Hematopoietic multipotent progenitor cell (in vitro differentiated cells): ENCODE results near the gene C16orf74. TPM values are rescaled to one million over a fixed set of nuclear protein-coding genes. Genes with fewer than 3 reads are reported as not detected.
A peak's percentile ranks its signal among the peaks of the same experiment; 100 is the strongest.

Source experiments
- DNase-seq, 3 donors: peaks; one replicate each; pipeline ENCODE4 v3.0.0-alpha.2; 2011 to 2015; ENCODE audit warnings: low read depth in 2 of 3, low spot score in 2 of 3
- total RNA-seq: library from RNA; depleted of rRNA; stranded (reverse); fragments of >200 nt; gene quantifications from one replicate; pipeline ENCODE4 v1.2.3, GENCODE V29; 2012

The C16orf74 gene
- total RNA-seq, 1 donor = 3.5 TPM

DNA sequence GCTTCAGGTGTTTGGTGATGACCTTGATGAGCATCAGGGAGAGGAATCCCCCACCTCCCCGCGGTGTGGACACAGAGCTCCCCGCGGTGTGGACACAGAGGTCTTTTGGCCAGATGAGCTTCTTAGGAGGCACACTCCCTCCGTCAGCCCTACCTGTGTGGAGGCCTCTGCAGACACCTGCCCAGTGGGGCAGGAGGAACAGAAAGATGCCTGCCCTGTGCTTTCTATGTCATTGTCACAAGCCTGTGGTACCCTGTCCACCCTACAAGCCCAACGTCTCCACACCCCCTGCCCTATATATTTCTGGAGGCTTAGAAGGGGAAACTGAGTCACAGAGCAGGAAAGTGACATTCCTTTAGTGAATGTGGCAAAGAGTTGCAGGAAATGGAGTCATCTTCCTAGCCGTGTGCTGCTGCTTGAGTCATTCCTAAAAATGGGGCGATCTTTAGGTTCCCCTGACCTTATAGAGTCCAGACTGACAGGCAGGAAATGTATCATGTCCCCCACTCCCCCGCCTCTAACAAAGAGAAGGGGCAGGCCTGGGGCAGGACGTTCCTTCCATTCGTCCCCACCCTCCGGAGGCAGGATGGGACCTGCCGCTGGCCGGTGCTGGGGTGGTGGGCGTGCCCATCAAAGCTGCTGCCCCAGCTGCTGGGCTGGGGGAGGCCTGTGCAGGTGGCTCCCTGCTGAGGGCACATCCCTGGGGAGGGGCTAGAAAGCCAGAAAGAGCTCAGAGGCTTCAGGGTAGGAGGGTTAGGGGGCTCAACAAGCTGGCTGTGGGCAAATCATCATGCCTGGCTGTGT is 1.0 kb upstream of the C16orf74 start:
- DNase-seq = no peak

DNA sequence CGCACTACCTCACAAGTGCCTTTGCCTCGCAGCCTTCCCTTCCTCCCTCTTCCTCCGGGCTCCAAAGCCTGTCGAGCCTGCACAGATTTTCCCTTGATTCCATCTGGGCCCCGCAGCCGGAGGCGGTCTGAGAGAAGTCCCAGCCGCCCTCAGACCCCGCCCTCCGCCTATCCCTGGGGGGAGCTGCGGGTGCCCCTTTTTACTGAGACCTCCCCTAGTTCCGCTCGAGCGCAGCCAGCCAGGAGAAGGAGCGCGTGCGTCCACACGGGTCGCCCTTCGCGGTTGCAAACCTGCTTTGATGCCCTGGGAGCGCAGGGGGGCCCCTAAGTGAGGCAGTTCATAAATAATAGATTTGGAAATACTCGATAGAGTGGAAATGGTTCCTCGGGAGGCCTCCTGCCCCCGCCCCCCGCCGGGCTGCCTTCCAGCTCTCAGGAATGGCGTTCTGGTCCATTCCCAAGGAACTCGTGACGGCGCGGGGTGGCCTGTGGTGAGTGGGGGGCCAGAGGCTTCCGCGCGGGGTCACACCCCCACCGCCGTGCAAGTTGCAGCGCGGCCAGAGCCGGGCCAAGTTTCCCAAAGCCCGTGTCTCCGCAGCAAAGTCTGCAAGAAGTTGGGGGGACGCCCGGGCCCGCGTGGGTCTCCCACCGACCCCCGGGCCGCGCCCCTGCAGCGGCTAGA is 610 bp downstream of the C16orf74 start:
- DNase-seq = peak in 2 of 3 donors; percentile 60 to 71

DNA sequence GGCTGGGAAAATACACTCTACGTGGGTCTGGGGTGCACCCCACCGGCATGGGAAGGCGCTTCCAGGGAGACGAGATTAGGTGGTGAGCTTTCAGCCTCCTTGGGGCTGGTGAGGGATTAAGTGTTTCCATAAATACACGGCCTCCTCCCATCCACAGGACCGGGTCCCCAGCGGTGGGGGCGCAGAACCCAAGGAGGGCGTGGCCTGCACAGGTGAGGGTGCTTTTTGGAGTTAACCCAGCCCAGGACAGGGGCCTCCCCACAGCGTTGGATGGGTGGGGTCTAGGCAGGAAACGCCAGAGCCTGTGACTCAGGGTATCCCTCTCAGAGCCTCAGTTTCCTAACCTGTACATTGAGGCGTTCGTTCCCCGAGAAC is 1.1 kb downstream of the C16orf74 start:
- no peak for DNase-seq

DNA sequence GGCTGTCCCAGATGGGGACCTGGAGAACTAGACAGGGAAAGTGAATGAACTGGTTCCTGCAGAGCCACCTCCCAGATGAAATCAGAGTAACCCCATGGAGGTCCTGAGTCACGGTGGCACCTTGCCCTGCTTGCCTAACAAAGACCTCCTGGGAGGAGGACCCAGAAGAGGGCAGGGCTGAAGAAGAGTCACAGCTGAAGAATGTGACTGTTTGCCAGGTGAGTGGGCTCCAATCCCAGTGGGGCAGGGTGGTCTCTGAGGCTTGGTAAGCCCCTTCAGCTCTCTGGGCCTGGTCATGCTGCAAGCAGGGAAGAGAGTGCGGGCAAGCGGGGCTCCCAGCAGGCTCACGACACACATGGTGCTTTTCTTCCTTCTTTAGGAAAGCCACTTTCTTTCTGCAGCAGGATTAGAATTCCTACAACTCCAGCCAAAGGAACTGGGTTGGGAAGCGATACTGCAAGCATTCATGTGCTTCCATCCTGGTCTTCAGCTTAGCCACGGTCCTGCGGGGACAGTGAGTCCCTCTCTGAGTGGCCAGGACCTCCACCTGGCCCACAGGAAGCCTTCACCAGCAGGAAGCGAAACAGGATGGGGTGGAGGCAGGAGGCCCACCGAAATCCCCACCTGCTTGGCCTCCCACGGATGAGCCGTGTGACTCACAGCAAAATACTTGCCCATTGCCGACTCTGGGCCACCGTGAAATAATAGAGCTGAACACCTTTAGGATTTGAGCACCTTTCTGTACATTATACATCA is 4.3 kb downstream of the C16orf74 start:
- no peak for DNase-seq

DNA sequence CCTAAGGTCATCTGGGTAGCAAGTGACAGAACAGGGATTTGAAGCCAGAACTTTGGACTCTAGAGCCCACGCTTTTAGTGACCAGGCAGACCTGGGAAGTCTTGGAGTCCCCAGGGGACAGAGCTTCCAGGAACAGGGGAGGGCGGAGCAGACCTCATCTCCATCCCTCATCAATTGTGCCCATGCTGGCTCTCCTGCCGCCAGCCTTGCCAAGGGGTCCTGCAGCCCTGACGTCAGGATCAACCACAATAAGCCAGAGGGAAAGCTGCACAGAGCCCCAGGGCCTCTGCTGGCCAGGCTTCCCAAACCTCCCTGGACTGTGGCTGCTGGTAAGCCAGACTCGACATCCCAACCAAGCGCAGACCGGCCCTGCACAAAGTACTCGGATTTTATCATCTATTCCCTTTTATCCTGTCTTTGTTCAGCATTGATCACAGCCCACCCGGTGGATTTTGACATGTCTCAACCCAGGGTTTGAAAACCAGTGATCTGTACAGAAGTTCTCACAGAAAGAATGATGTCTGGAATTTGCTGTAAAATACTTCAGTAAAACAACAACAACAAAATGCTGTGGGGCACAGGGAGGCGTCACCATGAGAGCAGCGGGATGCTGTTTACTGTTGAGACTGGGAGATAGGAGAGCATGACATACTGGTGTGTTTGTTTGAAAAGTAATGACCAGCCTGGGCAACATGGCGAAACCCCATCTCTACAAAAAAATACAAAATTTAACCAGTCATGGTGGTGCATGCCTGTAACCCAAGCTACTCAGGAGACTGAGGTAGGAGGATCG is 11.8 kb downstream of the C16orf74 start:
- DNase-seq = no peak

DNA sequence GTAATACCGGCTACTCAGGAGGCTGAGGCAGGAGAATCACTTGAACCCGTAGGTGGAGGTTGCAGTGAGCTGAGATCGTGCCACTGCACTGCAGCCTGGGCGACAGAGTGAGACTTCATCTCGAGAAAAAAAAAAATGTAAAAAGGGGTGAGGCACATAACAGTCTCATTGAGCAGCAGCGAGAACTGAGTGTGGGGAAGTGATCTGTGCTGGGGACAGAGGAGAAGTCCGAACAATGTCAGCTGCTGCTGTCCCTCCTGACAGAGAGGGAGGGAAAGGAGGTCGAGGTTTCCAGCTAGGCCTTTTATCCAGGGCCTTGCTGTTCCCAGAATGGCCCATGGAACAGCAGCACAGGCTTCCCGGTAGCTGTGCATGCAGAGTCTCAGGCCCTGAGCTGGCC is 14.0 kb downstream of the C16orf74 start:
- no peak for DNase-seq

DNA sequence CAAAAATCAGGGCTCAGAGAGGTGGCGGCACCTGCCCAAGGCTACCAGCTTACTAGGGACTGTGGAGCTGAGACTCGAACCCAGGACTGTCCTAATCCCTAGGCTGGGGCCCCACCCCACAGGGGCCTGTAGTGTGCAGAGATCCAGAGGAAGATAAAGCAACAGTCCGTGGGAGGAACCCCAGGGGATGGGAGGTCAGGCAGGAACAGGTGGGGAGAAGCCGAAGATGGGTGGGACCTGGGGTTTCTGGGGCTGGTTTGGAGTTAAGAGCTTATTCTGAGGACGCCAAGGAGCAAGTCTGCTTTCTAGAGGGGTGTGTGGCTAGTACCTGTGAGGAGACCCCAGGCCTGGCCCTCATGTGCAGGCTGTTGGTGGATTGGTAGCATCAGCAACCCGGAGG is 14.9 kb downstream of the C16orf74 start:
- DNase-seq = no peak

DNA sequence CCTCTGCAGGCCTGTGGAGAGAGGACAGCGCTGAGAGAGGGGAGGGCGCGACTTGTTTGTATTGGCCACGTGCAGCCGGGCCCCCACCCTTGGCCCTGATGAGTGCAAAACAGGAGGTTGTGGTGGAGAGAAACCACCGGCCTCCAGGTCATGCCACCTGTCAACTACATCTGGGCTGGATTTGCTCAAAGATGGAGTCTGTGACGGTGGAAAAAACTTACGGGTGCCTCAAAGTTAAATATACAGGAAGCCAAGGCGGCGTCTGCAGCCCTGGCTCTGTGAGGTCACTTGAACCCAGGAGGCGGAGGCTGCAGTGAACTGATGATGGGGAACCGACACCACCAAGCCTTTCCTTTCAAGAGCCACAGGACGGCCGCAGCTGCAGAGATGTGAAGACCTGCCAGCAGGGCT is 15.7 kb downstream of the C16orf74 start:
- peak; percentile 25 to 85 (median 70) for DNase-seq

DNA sequence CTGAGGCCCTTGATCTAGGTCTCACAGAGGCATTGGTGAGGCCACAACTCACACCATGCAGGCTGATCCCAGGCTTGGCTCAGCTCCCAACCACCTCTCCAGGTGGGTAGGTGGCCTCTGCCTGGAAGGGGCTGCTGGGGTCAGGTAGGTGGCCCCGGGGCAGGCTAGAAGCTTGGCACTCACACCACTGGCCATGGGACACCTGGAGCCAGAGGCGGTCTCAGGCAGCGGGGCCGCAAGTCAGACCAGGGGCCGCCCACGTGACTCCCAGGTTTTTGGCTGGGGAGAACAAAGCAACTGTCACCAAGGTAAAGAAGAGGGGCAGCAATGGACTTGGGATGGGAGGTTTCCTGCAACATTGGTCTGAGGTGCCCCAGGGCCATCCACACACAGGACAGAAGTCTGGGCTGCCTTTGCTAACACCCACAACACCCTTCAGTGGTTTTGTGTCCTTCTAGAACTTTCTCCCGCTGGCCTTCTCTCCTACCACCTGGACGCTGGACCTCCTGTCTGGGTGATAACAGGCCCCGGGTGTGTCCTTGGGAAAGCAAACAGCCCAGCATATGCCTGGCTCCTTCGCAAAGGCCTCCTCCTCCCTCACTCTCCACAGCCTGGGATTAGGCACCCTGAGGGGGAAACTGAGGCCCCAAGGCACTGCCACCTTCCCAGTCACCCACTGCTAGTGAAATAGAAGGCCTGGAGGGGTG is 16.4 kb downstream of the C16orf74 start:
- no peak for DNase-seq

DNA sequence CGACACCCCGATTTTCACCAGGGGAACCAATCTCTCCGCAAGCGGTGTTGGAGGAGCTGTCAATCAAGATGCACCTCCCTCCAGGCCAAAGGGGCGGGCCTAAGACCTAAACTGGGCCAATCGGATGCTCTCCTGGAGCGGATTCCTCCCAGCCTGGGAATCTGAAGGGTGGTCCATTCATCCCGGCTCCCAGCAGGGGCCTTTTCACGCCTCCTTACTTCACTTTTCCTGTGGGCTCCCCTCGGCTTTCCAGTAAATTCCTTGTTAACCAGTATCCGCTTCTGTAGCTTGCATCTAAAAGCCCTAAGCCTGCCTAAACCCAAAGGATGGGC is 17.1 kb downstream of the C16orf74 start:
- no peak for DNase-seq

DNA sequence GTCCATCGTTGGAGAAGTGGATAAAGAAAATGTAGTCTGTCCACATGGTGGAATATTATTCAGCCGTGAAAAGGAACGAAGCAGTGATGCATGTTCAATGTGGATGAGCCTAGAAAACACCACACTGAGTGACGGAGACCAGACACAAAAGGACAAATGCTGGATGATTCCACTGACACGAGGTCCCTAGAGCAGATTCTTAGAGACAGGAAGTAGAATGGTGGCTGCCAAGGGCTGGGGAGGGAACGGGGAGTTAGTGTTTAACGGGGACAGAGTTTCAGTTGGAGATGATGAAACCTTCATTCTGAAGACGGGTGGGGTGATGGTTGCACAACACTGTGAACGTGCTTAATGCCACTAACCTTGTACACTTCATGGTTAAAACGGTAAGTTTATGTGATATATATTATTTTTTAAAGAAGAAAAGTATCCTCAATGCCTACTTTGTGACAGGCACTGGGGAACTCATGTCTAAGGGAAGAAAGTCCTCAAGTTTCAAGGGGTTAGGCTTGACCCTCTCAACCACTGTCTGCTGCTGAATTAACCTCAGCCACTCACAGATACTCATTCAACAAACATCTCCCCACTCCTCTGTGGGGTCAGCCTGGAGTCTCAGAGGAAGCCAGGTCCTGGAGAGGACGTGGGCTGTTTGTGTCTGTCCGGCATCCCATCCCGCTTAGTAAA is 17.6 kb downstream of the C16orf74 start:
- DNase-seq = peak in 1 of 3 donors; percentile 15

DNA sequence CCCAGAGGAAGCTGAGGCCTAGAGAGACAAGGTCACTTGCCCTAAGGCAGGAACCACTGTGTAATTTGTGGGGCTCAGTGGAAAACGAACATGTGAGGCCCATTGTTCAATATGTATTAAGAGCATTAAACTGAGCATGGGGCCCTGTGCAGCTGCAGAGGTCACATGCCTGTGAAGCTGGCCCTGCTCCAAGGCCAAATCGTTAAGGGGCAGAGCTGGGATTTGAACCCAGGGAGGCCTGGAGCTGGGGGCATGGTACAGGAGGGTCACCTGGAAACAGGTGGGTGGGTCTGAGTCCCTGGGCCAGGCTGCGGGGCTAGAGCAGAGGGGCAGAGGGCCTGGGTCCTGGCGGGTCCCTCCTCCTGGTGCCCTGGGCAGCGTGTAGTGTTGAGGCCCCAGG is 19.7 kb downstream of the C16orf74 start:
- DNase-seq = no peak

DNA sequence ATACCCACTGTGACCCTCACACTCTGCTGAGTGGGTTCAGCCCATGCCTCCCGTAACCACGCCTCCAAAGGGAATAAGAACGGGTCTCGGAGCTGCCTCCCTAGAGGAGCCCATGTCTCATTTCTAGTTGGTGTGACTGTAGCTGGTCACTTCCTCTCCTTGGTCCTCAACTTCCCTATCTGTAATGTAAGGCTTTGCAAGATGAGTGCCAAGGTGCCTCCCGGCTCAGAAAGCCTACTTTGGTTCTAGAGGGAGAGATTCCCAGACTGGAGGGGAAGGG is 20.8 kb downstream of the C16orf74 start:
- no peak for DNase-seq

DNA sequence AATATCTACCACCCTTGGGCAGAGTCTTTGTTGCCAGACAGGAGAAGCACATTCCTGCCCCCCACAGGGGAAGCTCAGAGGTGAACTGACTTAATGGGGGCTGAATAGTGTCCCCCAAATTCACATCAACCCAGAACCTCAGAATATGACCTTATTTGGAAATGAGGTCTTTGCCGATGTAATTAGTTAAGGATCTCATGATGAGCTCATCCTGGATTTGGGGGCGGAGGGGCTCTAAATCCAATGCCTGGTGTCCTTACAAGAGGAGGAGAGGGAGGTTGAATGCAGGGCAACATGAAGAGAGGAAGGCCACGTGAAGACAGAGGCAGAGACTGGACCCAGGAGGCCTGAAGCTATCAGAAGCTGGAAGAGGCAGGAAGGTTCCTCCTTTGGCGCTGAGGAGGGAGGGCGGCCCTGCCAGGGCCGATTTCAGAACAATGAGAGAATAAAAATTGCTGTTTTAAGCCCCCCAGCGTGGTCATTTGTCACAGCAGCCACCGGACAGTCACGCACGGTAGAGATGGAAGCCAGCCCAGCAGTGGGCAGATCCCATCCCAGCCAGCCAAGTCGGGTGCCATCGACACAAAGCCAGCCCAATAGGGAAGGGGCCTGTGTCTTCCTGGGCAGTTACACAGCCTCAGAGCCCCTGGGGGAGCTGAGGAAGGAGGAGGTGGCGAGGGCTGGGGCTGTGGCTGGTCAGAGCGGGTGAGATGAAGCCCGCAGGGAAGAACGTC is 21.3 kb downstream of the C16orf74 start:
- DNase-seq = no peak

DNA sequence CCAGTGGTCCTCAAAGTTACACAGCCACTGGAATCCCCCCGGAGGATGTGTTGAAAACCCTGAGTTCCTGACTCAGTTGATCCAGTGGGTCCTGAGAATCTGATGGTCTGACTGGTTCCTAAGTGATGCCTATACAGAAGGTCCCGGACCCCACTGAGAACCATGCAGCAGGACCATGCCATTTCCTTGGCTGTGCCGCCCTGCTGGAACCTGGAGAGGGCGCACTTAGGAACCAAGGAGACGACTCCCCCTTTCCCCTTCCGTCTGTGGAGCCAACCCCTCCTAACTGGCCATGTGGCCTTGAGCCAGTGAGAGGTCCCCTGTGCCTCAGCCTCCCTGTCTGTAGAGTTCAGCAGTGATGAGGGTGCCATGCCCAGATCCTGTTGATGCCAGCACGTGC is 22.0 kb downstream of the C16orf74 start:
- DNase-seq = no peak

DNA sequence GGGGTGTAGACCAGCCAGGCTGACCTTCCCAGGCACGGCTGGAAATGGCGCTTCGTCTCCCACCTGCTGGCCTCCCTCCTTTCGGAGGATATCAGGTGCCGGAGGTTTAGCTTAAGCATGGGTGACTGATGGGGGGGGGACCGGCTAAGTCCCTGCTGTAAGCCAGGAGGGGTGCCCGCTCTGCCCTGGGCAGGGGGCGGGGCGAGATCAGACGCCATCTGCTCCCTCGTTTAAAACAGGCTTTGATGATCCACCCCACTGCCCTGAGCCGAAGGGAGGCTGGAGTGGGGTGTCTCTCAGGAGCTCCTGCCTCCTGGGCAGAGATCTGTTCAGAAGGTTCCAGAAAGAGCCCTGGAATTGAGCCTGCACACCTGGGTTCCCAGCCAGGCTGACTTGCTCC is 26.0 kb downstream of the C16orf74 start:
- DNase-seq = no peak

DNA sequence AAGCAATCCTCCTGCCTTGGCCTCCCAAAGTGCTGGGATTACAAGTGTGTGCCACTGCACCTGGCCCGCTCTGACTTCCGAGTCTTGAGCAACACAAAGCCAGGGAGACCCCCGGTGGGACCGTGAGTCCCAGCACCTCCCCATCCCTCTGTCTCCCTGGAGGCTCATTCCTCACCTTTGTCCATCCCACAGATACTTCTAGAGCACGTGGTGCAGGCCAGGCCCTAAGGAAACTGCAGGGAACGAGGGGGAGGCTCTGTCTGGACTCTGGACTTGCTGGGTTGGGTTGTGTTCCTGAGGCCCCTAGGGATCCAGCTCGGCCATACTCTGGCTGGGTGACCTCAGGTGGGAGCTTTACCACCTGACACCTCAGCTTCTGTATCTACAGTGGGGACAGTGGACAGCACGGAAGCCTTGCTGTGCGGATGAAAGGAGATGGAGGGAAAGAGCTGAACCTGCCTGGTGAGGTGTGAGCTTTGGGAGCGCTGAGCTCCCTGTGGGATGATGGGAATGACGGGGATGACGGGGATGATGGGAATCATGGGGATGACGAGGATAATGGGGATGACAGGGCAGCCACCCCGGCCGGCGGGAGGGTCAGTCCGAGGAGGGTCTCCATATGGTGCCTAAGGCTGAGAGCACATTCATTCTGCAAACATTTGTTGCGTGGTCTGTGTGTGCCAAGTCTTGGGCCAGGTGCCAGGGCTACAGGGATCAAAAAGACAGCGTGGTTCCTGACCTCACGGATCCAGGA is 26.6 kb downstream of the C16orf74 start:
- DNase-seq = no peak

DNA sequence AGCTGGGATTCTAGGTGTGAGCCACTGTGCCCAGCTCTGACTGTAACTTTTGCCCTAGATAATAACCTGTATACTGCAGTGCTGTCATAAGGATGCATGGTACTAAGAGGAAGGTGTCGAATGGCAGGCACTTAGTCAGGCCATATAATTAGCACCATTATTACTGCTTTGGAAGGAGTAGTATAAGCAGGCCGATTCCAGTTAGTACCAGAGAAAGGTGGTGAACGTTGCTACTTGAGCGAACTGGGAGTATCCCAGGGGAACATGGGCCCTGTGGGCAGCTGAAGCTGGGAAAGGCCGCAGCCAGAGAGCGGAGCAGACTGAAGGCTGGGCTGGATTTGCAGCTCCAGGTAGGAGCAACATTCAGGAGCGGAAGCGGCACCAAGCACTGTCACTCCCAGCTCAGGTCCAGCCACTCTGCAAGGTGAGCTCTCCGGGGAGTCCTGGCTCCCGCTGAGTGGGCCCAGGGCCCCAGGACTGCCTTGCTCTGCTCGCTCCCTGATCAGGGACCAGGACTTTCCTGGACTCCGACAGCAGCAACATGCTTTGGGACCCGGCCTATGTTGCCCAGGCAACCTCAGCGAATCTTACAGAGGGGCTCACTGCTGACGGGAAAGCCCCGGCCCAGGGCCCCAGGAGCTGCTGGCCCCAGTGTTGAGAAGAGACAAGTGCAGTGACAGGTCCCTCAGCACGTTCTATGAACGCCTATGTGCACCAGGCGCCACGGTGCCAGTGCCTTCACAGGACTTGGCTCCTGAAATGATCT is 28.6 kb downstream of the C16orf74 start:
- no peak for DNase-seq
